Ovary (tissue), 9 donors: Measurements from ENCODE around the gene CCR9. TPM values are rescaled to one million over a fixed set of nuclear protein-coding genes. Genes with fewer than 3 reads are reported as not detected.

ENCODE experiments used
- DNase-seq, 5 donors: peaks; one replicate each; pipeline ENCODE4 v3.0.0-alpha.2; 2019 to 2020
- H3K27ac ChIP-seq, 2 donors: fragments of 200-600 bp; one replicate each; pipeline versions ENCODE4 v1.5.1 to v1.8.0; 2019 to 2022
- H3K27me3 ChIP-seq: fragments of 200-600 bp; one replicate; pipeline ENCODE4 v1.8.0; 2022
- H3K36me3 ChIP-seq: fragments of 200-600 bp; sonication (generic); one replicate; pipeline ENCODE4 v1.5.1; 2019
- H3K4me1 ChIP-seq: one replicate; pipeline ENCODE4 v1.8.1; 2013; ENCODE audit warnings: mild to moderate bottlenecking, moderate library complexity; ENCODE audit not compliant: insufficient read depth
- H3K4me3 ChIP-seq: fragments of 200-600 bp; sonication (generic); one replicate; pipeline ENCODE4 v1.5.1; 2017
- H3K9me3 ChIP-seq, 2 donors: fragments of 200-600 bp in 1 of 2; sonication (generic) in 1 of 2; one replicate each; pipeline versions ENCODE4 v1.5.1 to v1.8.1; 2013 to 2019; ENCODE audit warnings: mild to moderate bottlenecking in 1 of 2, moderate library complexity in 1 of 2
- CTCF ChIP-seq, 3 donors: fragments of 450-650 bp in 2 of 3; fragments of 200-600 bp in 1 of 3; IDR thresholded peaks; one replicate each; pipeline versions ENCODE4 v1.5.1 to v1.8.0; 2016 to 2022; ENCODE audit warnings: antibody characterized with exemption in 3 of 3, mild to moderate bottlenecking in 1 of 3
- EP300 ChIP-seq: sonication (generic); formaldehyde crosslinking; IDR thresholded peaks from one replicate; pipeline ENCODE4 v1.6.1; 2017; ENCODE audit warnings: antibody characterized with exemption
- POLR2A ChIP-seq: fragments of 450-650 bp; IDR thresholded peaks from one replicate; pipeline ENCODE4 v1.6.1; 2017; ENCODE audit warnings: antibody characterized with exemption, mild to moderate bottlenecking, moderate library complexity
- WGBS, 3 donors: extraction: QIAGEN DNeasy Blood & Tissue Kit in 1 of 3; methylation state at CpG; one replicate each; pipeline versions ENCODE4 v1.1.5 to v1.1.7; 2013 to 2017; 5-methylcytosine and 5-hydroxymethylcytosine counted together
- intact Hi-C, 4 donors: fragments of 100-400 bp; cut with DNase I; formaldehyde crosslinking; loops; one replicate each; pipeline versions ENCODE4 v1.11.0 to v1.15.1; 2022 to 2023
- polyA plus RNA-seq, 2 donors: library from polyadenylated mRNA; stranded (reverse); fragments of 200-250 nt in 1 of 2; fragments of 350-450 nt in 1 of 2; fragmentation: Illumina TruSeq in 1 of 2; extraction: RNeasy Lipid Tissue Mini Kit (QIAGEN cat#74804) in 1 of 2; gene quantifications; one replicate each; pipeline ENCODE4 v1.2.3, GENCODE V29; 2013 to 2014
- total RNA-seq, 7 donors: library from RNA; depleted of rRNA in 2 of 7; stranded (reverse); fragments of >200 nt in 2 of 7; fragmentation: NEBNext Ultra II Directional in 3 of 7; extraction: Animal tissue kit (Norgen Biotek cat#: 25700) in 3 of 7; gene quantifications; one replicate each; pipeline versions ENCODE4 v1.1.0 to v1.2.4, GENCODE V29; 2016 to 2023
- donor health status: DM: no; HTN: no; CAD: no; lungs with moderate emphysema.
- donor health status: DM: no; HTN: no; CAD: no.
- donor health status: Bipolar disorder and iron deficiency.
- donor health status: DM: yes; HTN: yes; CAD: no.
- donor health status: DM: no; HTN: no; CAD: no.
- donor health status: DM: yes; HTN: yes; CAD: no.

CCR9 gene
- total and polyA plus RNA-seq, 9 donors, result 0.05 to 0.24 (median 0.09) TPM; not detected in 5

GRCh38 chr3:45884368-45885201 lies 1.8 kb upstream of the CCR9 start:
- H3K4me3 ChIP-seq, result no peak overlapping the region
- intact Hi-C loops, result no loop called here
- WGBS, 3 donors, result 82 to 88% (median 85%) methylated on average over 23 of the region's 23 CpGs
- H3K9me3 ChIP-seq, result no peaks in the 10 kb centered on the region
- H3K27me3 ChIP-seq, result no peaks in the 10 kb centered on the region
- H3K36me3 ChIP-seq, result no peaks in the 10 kb centered on the region
- H3K4me1 ChIP-seq, result no peaks in the 10 kb centered on the region
- no peak for DNase-seq
- no peak overlapping the region for H3K27ac ChIP-seq
- TF ChIP-seq EP300 (no peak), POLR2A (no peak), CTCF (IDR thresholded peaks at IDR 0.05) (no peak)

GRCh38 chr3:45887285-45887684 lies 942 bp downstream of the CCR9 start:
- Histone ChIP-seq H3K4me3 (no peak overlapping the region), H3K9me3 (no peaks in the 10 kb centered on the region), H3K36me3 (no peaks in the 10 kb centered on the region), H3K27ac (no peak overlapping the region), H3K27me3 (no peaks in the 10 kb centered on the region), H3K4me1 (no peaks in the 10 kb centered on the region)
- DNase-seq, result no peak
- no peak for TF ChIP-seq POLR2A
- no peak for TF ChIP-seq CTCF (IDR thresholded peaks at IDR 0.05)
- TF ChIP-seq EP300, result no peak
- intact Hi-C loops, result no loop called here
- 63 to 65% (median 63%) methylated on average over 4 of the region's 4 CpGs for WGBS, 3 donors

- Histone ChIP-seq H3K9me3 (no peaks in the 10 kb centered on the region), H3K4me1 (no peaks in the 10 kb centered on the region), H3K27me3 (no peaks in the 10 kb centered on the region), H3K36me3 (no peaks in the 10 kb centered on the region), H3K27ac (no peak overlapping the region), H3K4me3 (no peak overlapping the region)
- TF ChIP-seq POLR2A (no peak), EP300 (no peak), CTCF (IDR thresholded peaks at IDR 0.05) (no peak)
- no peak for DNase-seq
- WGBS, 3 donors, result 62 to 67% (median 63%) methylated on average over 7 of the region's 7 CpGs
- intact Hi-C loops, result no loop called here
Observed at GRCh38 chr3:45887759-45888511, 1.6 kb downstream of the CCR9 start.

GRCh38 chr3:45889337-45889736 lies 3.0 kb downstream of the CCR9 start:
- intact Hi-C loops, result no loop called here
- H3K4me3 ChIP-seq, result no peak overlapping the region
- WGBS, 3 donors, result 59 to 71% (median 61%) methylated on average over 4 of the region's 4 CpGs
- no peak for TF ChIP-seq CTCF (IDR thresholded peaks at IDR 0.05)
- TF ChIP-seq POLR2A, result no peak
- TF ChIP-seq EP300, result no peak
- no peaks in the 10 kb centered on the region for H3K4me1 ChIP-seq
- H3K27ac ChIP-seq, result no peak overlapping the region
- no peaks in the 10 kb centered on the region for H3K36me3 ChIP-seq
- no peaks in the 10 kb centered on the region for H3K9me3 ChIP-seq
- H3K27me3 ChIP-seq, result no peaks in the 10 kb centered on the region
- no peak for DNase-seq
